HG03039 (cell line): ENCODE measurements around the gene RNF220.

Source experiments
- ATAC-seq: cut with Tn5 transposase; IDR thresholded peaks from one replicate; pipeline ENCODE4 v1.9.1; 2021; ENCODE audit warnings: mild to moderate bottlenecking, moderate library complexity; ENCODE audit not compliant: unreplicated experiment

The RNF220 gene

GRCh38 chr1:44405031-44405797 is at the start of gene RNF220:
RNF220 (plus strand) TSS chr1:44405255.
- no peak for ATAC-seq

GRCh38 chr1:44355582-44356305 is 49.3 kb upstream of the RNF220 start:
- no peak for ATAC-seq

- no peak for ATAC-seq
Measured at GRCh38 chr1:44357710-44358109, 47.3 kb upstream of the RNF220 start.

GRCh38 chr1:44359234-44359935 is 45.7 kb upstream of the RNF220 start:
- no peak for ATAC-seq

GRCh38 chr1:44361478-44361877 is 43.6 kb upstream of the RNF220 start:
- ATAC-seq: no peak

GRCh38 chr1:44366371-44366975 is 38.6 kb upstream of the RNF220 start:
- no peak for ATAC-seq

GRCh38 chr1:44367944-44368343 is 37.1 kb upstream of the RNF220 start:
- ATAC-seq: no peak

GRCh38 chr1:44368471-44369151 is 36.4 kb upstream of the RNF220 start:
- no peak for ATAC-seq

GRCh38 chr1:44371206-44371605 is 33.8 kb upstream of the RNF220 start:
- ATAC-seq: no peak

GRCh38 chr1:44375547-44375946 is 29.5 kb upstream of the RNF220 start:
- ATAC-seq: no peak

GRCh38 chr1:44377925-44378784 is 26.9 kb upstream of the RNF220 start:
- ATAC-seq: no peak

- ATAC-seq: no peak
Measured at GRCh38 chr1:44380666-44381177, 24.3 kb upstream of the RNF220 start.

- no peak for ATAC-seq
Measured at GRCh38 chr1:44388551-44388950, 16.5 kb upstream of the RNF220 start.

- ATAC-seq: no peak
Measured at GRCh38 chr1:44389437-44389836, 15.6 kb upstream of the RNF220 start.

- ATAC-seq: no peak
Measured at GRCh38 chr1:44390277-44390676, 14.8 kb upstream of the RNF220 start.

- no peak for ATAC-seq
Measured at GRCh38 chr1:44401256-44402228, 3.5 kb upstream of the RNF220 start.

- no peak for ATAC-seq
Measured at GRCh38 chr1:44405798-44406736, 1.0 kb downstream of the RNF220 start.
